Neural cell (in vitro differentiated cells): ENCODE results near the gene SDK2. TPM values are rescaled to one million over a fixed set of nuclear protein-coding genes. Genes with fewer than 3 reads are reported as not detected.

Source experiments
- H2AFZ ChIP-seq: fragments of 200-600, 300-800 bp; sonication (generic), shearing (Covaris generic); 2 replicates; pipeline ENCODE4 v1.6.0; 2014; ENCODE audit warnings: low read depth, mild to moderate bottlenecking, antibody characterized with exemption, low read length, moderate library complexity
- H3F3A ChIP-seq: fragments of 200-600 bp; shearing (Covaris generic); 2 replicates; pipeline ENCODE4 v1.6.1; 2016; ENCODE audit warnings: mild to moderate bottlenecking, moderate library complexity, mixed read lengths, antibody characterized with exemption, low read length; ENCODE audit not compliant: insufficient read depth, poor library complexity, severe bottlenecking
- H3K27ac ChIP-seq: fragments of 200-600, 300-800 bp; sonication (generic), shearing (Covaris generic); 2 replicates; pipeline ENCODE4 v1.5.1; 2014; ENCODE audit warnings: mild to moderate bottlenecking, low read length, moderate library complexity
- H3K27me3 ChIP-seq: fragments of 300-800, 200-600 bp; sonication (generic), shearing (Covaris generic); 2 replicates; pipeline ENCODE4 v1.6.0; 2014; ENCODE audit warnings: mild to moderate bottlenecking, low read depth, low read length, moderate library complexity; ENCODE audit not compliant: insufficient read depth
- H3K36me3 ChIP-seq: fragments of 300-800, 200-600 bp; sonication (generic), shearing (Covaris generic); 2 replicates; pipeline ENCODE4 v1.5.1; 2014; ENCODE audit warnings: mild to moderate bottlenecking, antibody characterized with exemption, low read length, moderate library complexity; ENCODE audit not compliant: insufficient read depth
- H3K4me2 ChIP-seq: fragments of 300-800, 200-600 bp; sonication (generic), shearing (Covaris generic); 2 replicates; pipeline ENCODE4 v1.6.0; 2014; ENCODE audit warnings: mild to moderate bottlenecking, low read length
- H3K4me3 ChIP-seq: fragments of 300-800, 200-600 bp; sonication (generic), shearing (Covaris generic); 2 replicates; pipeline ENCODE4 v1.5.1; 2014; ENCODE audit warnings: mild to moderate bottlenecking, low read length, moderate library complexity
- H3K79me2 ChIP-seq: fragments of 200-600 bp; shearing (Covaris generic); replicated peaks from 2 replicates; pipeline ENCODE4 v1.6.0; 2014; ENCODE audit warnings: mild to moderate bottlenecking, low read length, moderate library complexity; ENCODE audit not compliant: insufficient read depth
- H3K9ac ChIP-seq: fragments of 300-800, 200-600 bp; sonication (generic), shearing (Covaris generic); 2 replicates; pipeline ENCODE4 v1.6.1; 2016; ENCODE audit warnings: mild to moderate bottlenecking, low read length, mixed read lengths
- H3K9me2 ChIP-seq: fragments of 200-600 bp; shearing (Covaris generic); 2 replicates; pipeline ENCODE4 v1.6.1; 2016; ENCODE audit warnings: mild to moderate bottlenecking, low read length, mixed read lengths; ENCODE audit not compliant: insufficient read depth
- H3K9me3 ChIP-seq: fragments of 200-600, 300-800 bp; sonication (generic), shearing (Covaris generic); 2 replicates; pipeline ENCODE4 v1.6.1; 2016; ENCODE audit warnings: mild to moderate bottlenecking, mixed run types, low read length, moderate library complexity, mixed read lengths
- H4K20me1 ChIP-seq: fragments of 200-600 bp; shearing (Covaris generic); 2 replicates; pipeline ENCODE4 v1.6.1; 2016; ENCODE audit warnings: mild to moderate bottlenecking, mixed run types; ENCODE audit not compliant: insufficient read depth
- EP300 ChIP-seq: fragments of 450-650 bp; conservative IDR thresholded peaks from 2 replicates; pipeline ENCODE4 v1.6.1; 2014; ENCODE audit warnings: antibody characterized with exemption, mild to moderate bottlenecking, moderate library complexity; ENCODE audit not compliant: poor library complexity, severe bottlenecking
- EZH2 ChIP-seq: fragments of 200-600, 300-800 bp; shearing (Covaris generic), sonication (generic); IDR thresholded peaks from 2 replicates; pipeline ENCODE4 v1.6.1; 2014; ENCODE audit warnings: antibody characterized with exemption, low read length, borderline replicate concordance, mild to moderate bottlenecking; ENCODE audit not compliant: insufficient read depth, poor library complexity, severe bottlenecking
- MXI1 ChIP-seq: fragments of 450-650 bp; conservative IDR thresholded peaks from 2 replicates; pipeline ENCODE4 v1.6.1; 2014; ENCODE audit warnings: antibody characterized with exemption, mild to moderate bottlenecking; ENCODE audit not compliant: poor library complexity, severe bottlenecking
- POLR2AphosphoS5 ChIP-seq: IDR thresholded peaks from 2 replicates; pipeline ENCODE4 v1.6.1; 2012
- RAD21 ChIP-seq: fragments of 450-650 bp; conservative IDR thresholded peaks from 2 replicates; pipeline ENCODE4 v1.6.1; 2014; ENCODE audit warnings: antibody characterized with exemption, mild to moderate bottlenecking, moderate library complexity
- REST ChIP-seq: IDR thresholded peaks from 2 replicates; pipeline ENCODE4 v1.6.1; 2012; ENCODE audit warnings: borderline replicate concordance
- SMC3 ChIP-seq: fragments of 450-650 bp; conservative IDR thresholded peaks from 2 replicates; pipeline ENCODE4 v1.6.1; 2014; ENCODE audit warnings: antibody characterized with exemption, mild to moderate bottlenecking, moderate library complexity; ENCODE audit not compliant: poor library complexity
- TAF1 ChIP-seq: IDR thresholded peaks from 2 replicates; pipeline ENCODE4 v1.6.1; 2012; ENCODE audit warnings: low read depth
- polyA plus RNA-seq: library from polyadenylated mRNA; depleted of rRNA; stranded (reverse); fragments of >200 nt; gene quantifications from 2 replicates; pipeline ENCODE4 v1.2.3, GENCODE V29; 2014
- TF ChIP-seq, protein P1 (sequence below): fragments of 450-650 bp; IDR thresholded peaks from 2 replicates; pipeline ENCODE4 v1.5.1; 2014; ENCODE audit warnings: antibody characterized with exemption, mild to moderate bottlenecking, moderate library complexity; ENCODE audit not compliant: poor library complexity, severe bottlenecking

Gene SDK2
- polyA plus RNA-seq, 1 donor from 2014 or later, result 0.73 TPM

DNA sequence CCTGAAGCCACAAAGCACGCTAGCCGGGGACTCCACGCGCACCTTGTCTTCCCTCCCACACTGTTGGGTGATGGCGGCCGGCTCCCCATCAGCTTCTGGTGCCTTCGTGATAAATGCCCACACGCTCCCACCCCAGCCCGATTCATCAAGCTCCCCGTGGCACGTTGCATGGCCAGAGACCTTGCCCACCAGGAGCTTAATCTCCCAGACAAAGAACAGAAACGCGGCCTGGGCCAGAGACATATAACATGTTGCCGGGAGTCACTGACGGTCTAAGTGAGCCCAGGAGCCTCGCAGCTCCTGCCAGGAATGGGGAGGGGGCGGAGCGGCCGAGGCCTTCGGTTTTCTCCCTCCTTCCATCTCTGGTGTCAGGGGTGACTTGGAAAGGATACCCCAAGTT lies 93.1 kb downstream of the SDK2 start:
- Histone ChIP-seq H3K27me3 (no peaks in the 10 kb centered on the region), H3F3A (no peaks in the 10 kb centered on the region), H2AFZ (no peak overlapping the region), H3K9ac (no peak overlapping the region), H3K9me3 (no peaks in the 10 kb centered on the region), H3K4me2 (no peak overlapping the region), H3K27ac (no peak overlapping the region), H3K4me3 (no peak overlapping the region), H3K36me3 (no peaks in the 10 kb centered on the region), H4K20me1 (no peaks in the 10 kb centered on the region), H3K9me2 (no peaks in the 10 kb centered on the region), H3K79me2 (no peaks in the 10 kb centered on the region)
- TF ChIP-seq TAF1 (no peak), REST (no peak), EZH2 (no peak), POLR2AphosphoS5 (no peak), RAD21 (no peak), MXI1 (no peak), EP300 (no peak), SMC3 (no peak)
- TF ChIP-seq, protein P1, sequence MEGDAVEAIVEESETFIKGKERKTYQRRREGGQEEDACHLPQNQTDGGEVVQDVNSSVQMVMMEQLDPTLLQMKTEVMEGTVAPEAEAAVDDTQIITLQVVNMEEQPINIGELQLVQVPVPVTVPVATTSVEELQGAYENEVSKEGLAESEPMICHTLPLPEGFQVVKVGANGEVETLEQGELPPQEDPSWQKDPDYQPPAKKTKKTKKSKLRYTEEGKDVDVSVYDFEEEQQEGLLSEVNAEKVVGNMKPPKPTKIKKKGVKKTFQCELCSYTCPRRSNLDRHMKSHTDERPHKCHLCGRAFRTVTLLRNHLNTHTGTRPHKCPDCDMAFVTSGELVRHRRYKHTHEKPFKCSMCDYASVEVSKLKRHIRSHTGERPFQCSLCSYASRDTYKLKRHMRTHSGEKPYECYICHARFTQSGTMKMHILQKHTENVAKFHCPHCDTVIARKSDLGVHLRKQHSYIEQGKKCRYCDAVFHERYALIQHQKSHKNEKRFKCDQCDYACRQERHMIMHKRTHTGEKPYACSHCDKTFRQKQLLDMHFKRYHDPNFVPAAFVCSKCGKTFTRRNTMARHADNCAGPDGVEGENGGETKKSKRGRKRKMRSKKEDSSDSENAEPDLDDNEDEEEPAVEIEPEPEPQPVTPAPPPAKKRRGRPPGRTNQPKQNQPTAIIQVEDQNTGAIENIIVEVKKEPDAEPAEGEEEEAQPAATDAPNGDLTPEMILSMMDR, result no peak

DNA sequence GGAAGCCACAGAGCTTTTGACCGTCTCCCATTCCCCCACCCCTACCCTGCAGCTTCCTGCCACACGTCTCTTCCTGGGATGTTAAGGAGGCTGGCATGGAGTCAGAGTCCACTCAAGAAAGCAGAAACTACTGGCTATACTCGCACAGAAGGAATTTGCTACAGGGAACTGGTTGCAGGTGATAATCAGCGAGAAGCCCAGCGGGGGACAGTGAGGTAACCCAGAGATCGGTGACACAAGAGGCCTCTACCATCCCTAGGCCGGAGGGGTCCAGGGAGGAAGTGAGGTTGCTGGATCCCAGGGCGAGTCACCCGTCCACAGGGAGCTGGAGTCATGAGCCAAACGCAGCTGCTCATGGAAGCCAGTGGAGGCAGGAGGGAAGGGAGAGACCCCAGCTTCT lies 93.7 kb downstream of the SDK2 start:
- TF ChIP-seq EP300, result no peak
- TF ChIP-seq REST, result no peak
- H2AFZ ChIP-seq, result no peak overlapping the region
- H3K27me3 ChIP-seq, result no peaks in the 10 kb centered on the region
- no peaks in the 10 kb centered on the region for H3K36me3 ChIP-seq
- no peaks in the 10 kb centered on the region for H3K79me2 ChIP-seq
- no peak overlapping the region for H3K9ac ChIP-seq
- no peak overlapping the region for H3K4me3 ChIP-seq
- H3K27ac ChIP-seq, result no peak overlapping the region
- H3K9me3 ChIP-seq, result no peaks in the 10 kb centered on the region
- H3K9me2 ChIP-seq, result no peaks in the 10 kb centered on the region
- no peak overlapping the region for H3K4me2 ChIP-seq
- no peaks in the 10 kb centered on the region for H3F3A ChIP-seq
- H4K20me1 ChIP-seq, result no peaks in the 10 kb centered on the region
